ENCODE results near the gene CCDC40.

Gene CCDC40

DNA sequence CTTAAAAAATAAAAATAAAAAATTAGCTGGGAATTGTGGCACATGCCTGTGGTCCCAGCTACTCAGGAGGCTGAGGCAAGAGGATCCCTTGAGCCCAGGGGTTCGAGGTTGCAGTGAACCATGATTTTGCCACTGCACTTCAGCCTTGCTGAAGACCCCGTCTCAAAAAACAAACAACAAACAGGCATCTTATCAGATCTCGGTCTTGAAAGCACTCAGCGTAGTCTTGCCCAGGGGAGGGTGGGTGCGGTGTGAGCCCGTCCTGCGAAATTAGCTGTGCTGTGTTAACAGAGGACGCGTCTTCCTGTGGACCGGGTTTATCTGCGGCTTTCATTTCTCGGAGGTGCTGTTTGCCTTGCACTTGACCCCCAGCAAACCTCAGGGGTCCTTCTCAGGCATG, 70.3 kb downstream of the CCDC40 start:
- no peak overlapping the region for H3K9ac ChIP-seq (ENCODE audit: low read depth in 1 of 2, low read length in 2 of 2)
- peaks cover 14 to 16% of the 10 kb centered on the region in 2 donors for H3K4me1 ChIP-seq (ENCODE audit: control insufficient read depth in 1 of 2, insufficient read depth in 2 of 2, low read length in 2 of 2)
- no peak overlapping the region for H3K27ac ChIP-seq (ENCODE audit: low read depth, low read length)
- H3K9me3 ChIP-seq (ENCODE audit: control insufficient read depth in 1 of 2, low read length in 2 of 2): no peaks in the 10 kb centered on the region
- no peaks in the 10 kb centered on the region for H3K27me3 ChIP-seq (ENCODE audit: control insufficient read depth in 1 of 2, insufficient read depth in 2 of 2, low read length in 2 of 2)
- no peaks in the 10 kb centered on the region for H3K36me3 ChIP-seq (ENCODE audit: control insufficient read depth in 1 of 2, insufficient read depth in 2 of 2, low read length in 2 of 2)
- no peak overlapping the region for H3K4me3 ChIP-seq (ENCODE audit: low read depth in 1 of 2, low read length in 2 of 2)

DNA sequence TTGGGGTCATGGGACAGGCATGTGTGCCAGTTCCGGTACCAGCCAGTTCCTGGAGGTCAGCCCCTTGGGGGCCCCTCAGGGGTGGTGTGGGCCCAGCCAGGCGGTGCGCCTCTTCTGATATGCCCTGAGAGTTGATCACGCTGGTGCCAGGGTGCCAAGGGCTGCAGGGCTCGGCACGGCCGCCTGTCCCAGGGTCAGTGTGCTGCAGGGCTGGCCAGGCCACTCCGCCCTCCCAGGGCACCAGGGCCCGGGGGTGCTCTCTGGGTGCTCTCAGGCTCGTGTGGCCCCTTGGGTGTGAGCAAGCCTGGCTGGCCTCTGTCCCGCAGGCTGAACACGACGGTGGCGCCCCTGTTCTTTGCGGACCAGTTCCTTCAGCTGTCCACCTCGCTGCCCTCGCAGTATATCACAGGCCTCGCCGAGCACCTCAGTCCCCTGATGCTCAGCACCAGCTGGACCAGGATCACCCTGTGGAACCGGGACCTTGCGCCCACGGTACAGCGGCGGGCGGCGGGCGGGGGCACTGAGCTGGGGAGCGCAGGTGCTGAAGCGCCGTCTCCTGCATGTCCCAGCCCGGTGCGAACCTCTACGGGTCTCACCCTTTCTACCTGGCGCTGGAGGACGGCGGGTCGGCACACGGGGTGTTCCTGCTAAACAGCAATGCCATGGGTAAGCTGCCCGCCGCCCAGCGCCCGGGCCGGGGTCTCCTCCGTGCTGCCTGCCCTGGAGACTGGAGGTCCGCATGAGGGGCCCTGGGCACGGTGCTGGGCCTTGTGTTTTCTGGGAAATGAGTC, 71.0 kb downstream of the CCDC40 start:
- H3K27me3 ChIP-seq (ENCODE audit: control insufficient read depth in 1 of 2, insufficient read depth in 2 of 2, low read length in 2 of 2): no peaks in the 10 kb centered on the region
- H3K4me1 ChIP-seq (ENCODE audit: control insufficient read depth in 1 of 2, insufficient read depth in 2 of 2, low read length in 2 of 2): peaks cover 9 to 10% of the 10 kb centered on the region in 2 donors

GRCh38 chr17:80108036-80108971, 71.9 kb downstream of the CCDC40 start:
- no peak overlapping the region for H3K4me3 ChIP-seq (ENCODE audit: low read depth in 1 of 2, low read length in 2 of 2)
- no peaks in the 10 kb centered on the region for H3K9me3 ChIP-seq (ENCODE audit: control insufficient read depth in 1 of 2, low read length in 2 of 2)
- H3K9ac ChIP-seq (ENCODE audit: low read depth in 1 of 2, low read length in 2 of 2): no peak overlapping the region
- no peaks in the 10 kb centered on the region for H3K27me3 ChIP-seq (ENCODE audit: control insufficient read depth in 1 of 2, insufficient read depth in 2 of 2, low read length in 2 of 2)
- H3K4me1 ChIP-seq (ENCODE audit: control insufficient read depth in 1 of 2, insufficient read depth in 2 of 2, low read length in 2 of 2): peaks cover under 1 to 1% of the 10 kb centered on the region in 2 donors
- no peaks in the 10 kb centered on the region for H3K36me3 ChIP-seq (ENCODE audit: control insufficient read depth in 1 of 2, insufficient read depth in 2 of 2, low read length in 2 of 2)
- H3K27ac ChIP-seq (ENCODE audit: low read depth, low read length): no peak overlapping the region

More for the DNA sequence above, 71.0 kb downstream of the CCDC40 start:
- Histone ChIP-seq H3K9me3 (ENCODE audit: control insufficient read depth in 1 of 2, low read length in 2 of 2) (no peaks in the 10 kb centered on the region), H3K4me3 (ENCODE audit: low read depth in 1 of 2, low read length in 2 of 2) (no peak overlapping the region), H3K36me3 (ENCODE audit: control insufficient read depth in 1 of 2, insufficient read depth in 2 of 2, low read length in 2 of 2) (no peaks in the 10 kb centered on the region), H3K9ac (ENCODE audit: low read depth in 1 of 2, low read length in 2 of 2) (no peak overlapping the region), H3K27ac (ENCODE audit: low read depth, low read length) (no peak overlapping the region)

DNA sequence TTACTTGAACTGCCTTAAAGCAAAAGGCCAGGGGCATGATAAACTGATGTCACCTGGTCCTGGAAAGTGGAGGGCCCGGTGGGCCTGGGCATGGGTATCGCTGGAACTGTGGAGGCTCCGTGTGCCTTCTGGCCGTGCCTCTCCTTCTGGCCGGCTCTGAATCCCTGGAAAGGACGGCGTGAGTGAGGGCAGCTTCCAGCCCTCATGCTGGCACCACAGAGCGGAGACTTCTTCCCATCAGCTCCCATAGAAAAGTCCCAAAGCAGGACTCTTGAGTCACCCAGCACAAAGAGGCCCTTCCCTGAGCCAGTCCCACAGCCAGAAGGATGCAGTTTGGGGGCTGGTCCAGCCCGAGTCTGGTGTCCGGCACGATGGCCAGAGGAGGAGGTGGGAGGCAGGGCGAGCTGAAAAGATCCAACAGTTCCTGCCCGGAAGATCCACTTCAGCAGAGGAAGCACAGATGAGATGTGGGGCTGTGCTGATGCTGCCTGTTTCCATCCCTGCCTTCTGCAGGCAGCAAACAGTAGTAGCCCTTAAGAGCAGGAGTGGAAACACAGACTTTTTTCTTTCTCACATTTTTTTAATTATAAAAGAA, 72.7 kb downstream of the CCDC40 start:
- Histone ChIP-seq H3K27ac (ENCODE audit: low read depth, low read length) (no peak overlapping the region), H3K36me3 (ENCODE audit: control insufficient read depth in 1 of 2, insufficient read depth in 2 of 2, low read length in 2 of 2) (no peaks in the 10 kb centered on the region), H3K4me3 (ENCODE audit: low read depth in 1 of 2, low read length in 2 of 2) (no peak overlapping the region), H3K9me3 (ENCODE audit: control insufficient read depth in 1 of 2, low read length in 2 of 2) (no peaks in the 10 kb centered on the region), H3K4me1 (ENCODE audit: control insufficient read depth in 1 of 2, insufficient read depth in 2 of 2, low read length in 2 of 2) (no peaks in the 10 kb centered on the region), H3K27me3 (ENCODE audit: control insufficient read depth in 1 of 2, insufficient read depth in 2 of 2, low read length in 2 of 2) (no peaks in the 10 kb centered on the region), H3K9ac (ENCODE audit: low read depth in 1 of 2, low read length in 2 of 2) (no peak overlapping the region)

- Histone ChIP-seq H3K36me3 (ENCODE audit: control insufficient read depth in 1 of 2, insufficient read depth in 2 of 2, low read length in 2 of 2) (no peaks in the 10 kb centered on the region), H3K27me3 (ENCODE audit: control insufficient read depth in 1 of 2, insufficient read depth in 2 of 2, low read length in 2 of 2) (no peaks in the 10 kb centered on the region), H3K4me1 (ENCODE audit: control insufficient read depth in 1 of 2, insufficient read depth in 2 of 2, low read length in 2 of 2) (no peaks in the 10 kb centered on the region), H3K9ac (ENCODE audit: low read depth in 1 of 2, low read length in 2 of 2) (no peak overlapping the region), H3K27ac (ENCODE audit: low read depth, low read length) (no peak overlapping the region), H3K9me3 (ENCODE audit: control insufficient read depth in 1 of 2, low read length in 2 of 2) (no peaks in the 10 kb centered on the region), H3K4me3 (ENCODE audit: low read depth in 1 of 2, low read length in 2 of 2) (no peak overlapping the region)
Measured at GRCh38 chr17:80109713-80110446, 73.4 kb downstream of the CCDC40 start.

GRCh38 chr17:80110447-80110812, 74.0 kb downstream of the CCDC40 start:
- Histone ChIP-seq H3K27me3 (ENCODE audit: control insufficient read depth in 1 of 2, insufficient read depth in 2 of 2, low read length in 2 of 2) (no peaks in the 10 kb centered on the region), H3K27ac (ENCODE audit: low read depth, low read length) (no peak overlapping the region), H3K9ac (ENCODE audit: low read depth in 1 of 2, low read length in 2 of 2) (no peak overlapping the region), H3K36me3 (ENCODE audit: control insufficient read depth in 1 of 2, insufficient read depth in 2 of 2, low read length in 2 of 2) (no peaks in the 10 kb centered on the region), H3K4me3 (ENCODE audit: low read depth in 1 of 2, low read length in 2 of 2) (no peak overlapping the region), H3K9me3 (ENCODE audit: control insufficient read depth in 1 of 2, low read length in 2 of 2) (no peaks in the 10 kb centered on the region), H3K4me1 (ENCODE audit: control insufficient read depth in 1 of 2, insufficient read depth in 2 of 2, low read length in 2 of 2) (no peaks in the 10 kb centered on the region)

DNA sequence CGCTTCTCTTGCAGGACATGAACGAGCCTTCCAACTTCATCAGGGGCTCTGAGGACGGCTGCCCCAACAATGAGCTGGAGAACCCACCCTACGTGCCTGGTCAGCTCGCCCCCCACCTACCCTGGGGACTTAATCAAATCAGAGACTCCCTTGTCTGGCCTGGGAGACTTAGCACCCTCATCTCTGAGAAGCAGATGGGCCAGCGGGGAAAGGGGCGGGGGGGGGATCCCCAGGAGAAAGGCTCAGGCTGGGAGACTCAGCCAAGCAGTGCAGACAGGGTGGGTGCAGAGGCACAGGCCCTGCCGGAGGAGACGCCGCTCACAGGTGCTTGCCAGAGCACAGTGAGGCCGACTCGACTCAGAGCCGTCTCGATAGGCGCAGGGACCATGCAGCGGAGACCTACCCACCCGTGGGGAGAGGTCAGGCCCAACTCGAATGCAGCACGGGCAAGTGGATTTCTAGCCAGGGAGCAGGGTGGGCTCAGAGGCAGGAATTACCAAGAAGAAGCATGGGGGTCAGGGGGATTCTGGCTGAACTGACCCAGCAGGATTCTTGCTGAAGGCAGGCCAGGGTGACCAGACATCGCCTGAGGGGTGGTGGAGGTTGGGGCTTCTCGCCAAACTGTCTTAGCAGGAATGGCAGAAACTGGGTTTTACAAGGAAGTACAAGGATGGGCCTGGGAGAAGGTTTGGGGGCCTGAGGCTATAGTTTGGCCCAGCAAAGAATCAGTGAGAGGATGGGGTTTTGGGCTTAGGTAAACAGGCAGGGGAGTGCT, 74.7 kb downstream of the CCDC40 start:
- no peaks in the 10 kb centered on the region for H3K4me1 ChIP-seq (ENCODE audit: control insufficient read depth in 1 of 2, insufficient read depth in 2 of 2, low read length in 2 of 2)
- no peak overlapping the region for H3K4me3 ChIP-seq (ENCODE audit: low read depth in 1 of 2, low read length in 2 of 2)
- H3K9ac ChIP-seq (ENCODE audit: low read depth in 1 of 2, low read length in 2 of 2): no peak overlapping the region
- peaks cover 0 to 4% of the 10 kb centered on the region in 2 donors for H3K36me3 ChIP-seq (ENCODE audit: control insufficient read depth in 1 of 2, insufficient read depth in 2 of 2, low read length in 2 of 2)
- no peak overlapping the region for H3K27ac ChIP-seq (ENCODE audit: low read depth, low read length)
- H3K9me3 ChIP-seq (ENCODE audit: control insufficient read depth in 1 of 2, low read length in 2 of 2): no peaks in the 10 kb centered on the region
- no peaks in the 10 kb centered on the region for H3K27me3 ChIP-seq (ENCODE audit: control insufficient read depth in 1 of 2, insufficient read depth in 2 of 2, low read length in 2 of 2)

- Histone ChIP-seq H3K4me1 (ENCODE audit: control insufficient read depth in 1 of 2, insufficient read depth in 2 of 2, low read length in 2 of 2) (no peaks in the 10 kb centered on the region), H3K27me3 (ENCODE audit: control insufficient read depth in 1 of 2, insufficient read depth in 2 of 2, low read length in 2 of 2) (no peaks in the 10 kb centered on the region), H3K36me3 (ENCODE audit: control insufficient read depth in 1 of 2, insufficient read depth in 2 of 2, low read length in 2 of 2) (peaks cover 0 to 4% of the 10 kb centered on the region in 2 donors), H3K9ac (ENCODE audit: low read depth in 1 of 2, low read length in 2 of 2) (no peak overlapping the region), H3K27ac (ENCODE audit: low read depth, low read length) (no peak overlapping the region), H3K4me3 (ENCODE audit: low read depth in 1 of 2, low read length in 2 of 2) (no peak overlapping the region), H3K9me3 (ENCODE audit: control insufficient read depth in 1 of 2, low read length in 2 of 2) (no peaks in the 10 kb centered on the region)
Measured at GRCh38 chr17:80111702-80112470, 75.4 kb downstream of the CCDC40 start.
